HG03060 (cell line): Measurements from ENCODE around the gene USP48.
"Not testable (repeated sequence)": the region's sequence is repeated elsewhere in the genome, so short reads cannot be mapped to it uniquely, and the experiment has no call there.

Experiments
- ATAC-seq: cut with Tn5 transposase; IDR thresholded peaks from one replicate; pipeline ENCODE4 v1.9.1; 2021; ENCODE audit warnings: low read depth, moderate number of reproducible peaks; ENCODE audit not compliant: unreplicated experiment

Gene USP48

GRCh38 chr1:21776925-21777324, 6.0 kb downstream of the USP48 start:
- not testable (repeated sequence) for ATAC-seq

- ATAC-seq: no peak
Measured at GRCh38 chr1:21775985-21776562, 6.9 kb downstream of the USP48 start.

- ATAC-seq: no peak
Measured at GRCh38 chr1:21775550-21775914, 7.4 kb downstream of the USP48 start.

- ATAC-seq: no peak
Measured at GRCh38 chr1:21774835-21775549, 8.0 kb downstream of the USP48 start.

- no peak for ATAC-seq
Measured at GRCh38 chr1:21773585-21773984, 9.4 kb downstream of the USP48 start.

- not testable (repeated sequence) for ATAC-seq
Measured at GRCh38 chr1:21771672-21772071, 11.3 kb downstream of the USP48 start.

- not testable (repeated sequence) for ATAC-seq
Measured at GRCh38 chr1:21770602-21771001, 12.3 kb downstream of the USP48 start.

GRCh38 chr1:21770201-21770600, 12.7 kb downstream of the USP48 start:
- no peak for ATAC-seq

GRCh38 chr1:21767106-21767505, 15.8 kb downstream of the USP48 start:
- ATAC-seq: not testable (repeated sequence)

GRCh38 chr1:21766210-21766609, 16.7 kb downstream of the USP48 start:
- no peak for ATAC-seq

GRCh38 chr1:21764615-21765423, 18.1 kb downstream of the USP48 start:
- ATAC-seq: no peak

- ATAC-seq: no peak
Measured at GRCh38 chr1:21763694-21764419, 19.1 kb downstream of the USP48 start.

- ATAC-seq: no peak
Measured at GRCh38 chr1:21763236-21763635, 19.7 kb downstream of the USP48 start.

- ATAC-seq: no peak
Measured at GRCh38 chr1:21762022-21762404, 20.9 kb downstream of the USP48 start.

- ATAC-seq: no peak
Measured at GRCh38 chr1:21761052-21761451, 21.9 kb downstream of the USP48 start.

GRCh38 chr1:21759818-21760217, 23.1 kb downstream of the USP48 start:
- ATAC-seq: no peak

GRCh38 chr1:21759182-21759581, 23.8 kb downstream of the USP48 start:
- ATAC-seq: no peak

GRCh38 chr1:21758614-21759013, 24.3 kb downstream of the USP48 start:
- ATAC-seq: no peak

GRCh38 chr1:21756393-21757089, 26.4 kb downstream of the USP48 start:
- ATAC-seq: no peak

- no peak for ATAC-seq
Measured at GRCh38 chr1:21755067-21755466, 27.9 kb downstream of the USP48 start.
